Liver (tissue), 3 donors: ENCODE data around the gene MTHFD2.

Experiments used
- ATF3 ChIP-seq: IDR thresholded peaks from 2 replicates; pipeline ENCODE4 v1.6.1; 2016; ENCODE audit warnings: antibody characterized with exemption
- CTCF ChIP-seq: fragments of 150-350 bp; IDR thresholded peaks from 2 replicates; pipeline ENCODE4 v1.5.1; 2017; ENCODE audit warnings: improper control_type of control experiment, low read depth, low read length; ENCODE audit not compliant: missing input control
- HNF4A ChIP-seq, 2 donors: conservative IDR thresholded peaks; 2 replicates each; pipeline ENCODE4 v1.6.1; 2016; ENCODE audit warnings: antibody characterized with exemption in 2 of 2, mild to moderate bottlenecking in 2 of 2
- JUND ChIP-seq, 2 donors: IDR thresholded peaks; 2 replicates each; pipeline ENCODE4 v1.6.1; 2016; ENCODE audit warnings: antibody characterized with exemption in 2 of 2
- RAD21 ChIP-seq, 2 donors: IDR thresholded peaks; 2 replicates each; pipeline ENCODE4 v1.6.1; 2016; ENCODE audit warnings: antibody characterized with exemption in 2 of 2, mild to moderate bottlenecking in 2 of 2
- REST ChIP-seq: IDR thresholded peaks from 2 replicates; pipeline ENCODE4 v1.6.1; 2016; ENCODE audit warnings: antibody characterized with exemption, mild to moderate bottlenecking
- SP1 ChIP-seq: IDR thresholded peaks from 2 replicates; pipeline ENCODE4 v1.6.1; 2018; ENCODE audit warnings: antibody characterized with exemption, mild to moderate bottlenecking
- TAF1 ChIP-seq: conservative IDR thresholded peaks from 2 replicates; pipeline ENCODE4 v1.6.1; 2016; ENCODE audit warnings: antibody characterized with exemption, mild to moderate bottlenecking
- donor health status: healthy.
- donor health status: healthy.

- no peak for TF ChIP-seq CTCF
- no peak for TF ChIP-seq JUND (IDR thresholded peaks at IDR 0.05)
- no peak for TF ChIP-seq TAF1
- TF ChIP-seq SP1, result no peak
- TF ChIP-seq RAD21 (IDR thresholded peaks at IDR 0.05), result no peak
- no peak for TF ChIP-seq ATF3
- TF ChIP-seq HNF4A (conservative IDR thresholded peaks at IDR 0.05), result no peak
- TF ChIP-seq REST, result no peak
Observed at GRCh38 chr2:74219846-74220486, 21.6 kb downstream of the MTHFD2 start.
